ENCODE measurements around the gene ACSF3. TPM values are rescaled to one million over a fixed set of nuclear protein-coding genes. Genes with fewer than 3 reads are reported as not detected.

ACSF3 gene
- total RNA-seq, 2 donors from 2014 or later = 24.1 to 41.7 TPM

- H3K4me3 ChIP-seq = peak within 1 kb of the TSS; percentile 51
- H3K36me3 ChIP-seq = no peaks in the 10 kb centered on the region
- ATAC-seq (ENCODE audit: insufficient number of reproducible peaks, low FRiP score, low read depth) = no peak
- no peak within 1 kb of the TSS for H3K27ac ChIP-seq
- DNase-seq (ENCODE audit: low spot score) = no peak
- peaks cover 9 to 10% of the 10 kb centered on the region in 2 donors for H3K4me1 ChIP-seq (ENCODE audit: control insufficient read depth in 1 of 2, low read depth in 2 of 2)
- TF ChIP-seq CTCF (IDR thresholded peaks at IDR 0.05) = no peak
- peaks cover 10% of the 10 kb centered on the region for H3K27me3 ChIP-seq (replicated peaks; ENCODE audit: insufficient read depth)
- no peaks in the 10 kb centered on the region for H3K9me3 ChIP-seq
These were observed 106.6 kb downstream of the ACSF3 start, which contains the start of gene SLC22A31 for GRCh38 chr16:89200124-89200849. Gene SLC22A31 (minus strand): TSS chr16:89200537. CDS start chr16:89200501, 36 bp downstream.

- Histone ChIP-seq H3K4me3 (peak overlapping the region; percentile 51), H3K9me3 (no peaks in the 10 kb centered on the region), H3K27ac (no peak overlapping the region), H3K36me3 (no peaks in the 10 kb centered on the region), H3K4me1 (ENCODE audit: control insufficient read depth in 1 of 2, low read depth in 2 of 2) (peaks cover 9 to 10% of the 10 kb centered on the region in 2 donors), H3K27me3 (replicated peaks; ENCODE audit: insufficient read depth) (peaks cover 10% of the 10 kb centered on the region)
- DNase-seq (ENCODE audit: low spot score) (no peak), ATAC-seq (ENCODE audit: insufficient number of reproducible peaks, low FRiP score, low read depth) (no peak)
- no peak for TF ChIP-seq CTCF (IDR thresholded peaks at IDR 0.05)
These were observed 107.3 kb downstream of the ACSF3 start for GRCh38 chr16:89200850-89201411.

- ATAC-seq (ENCODE audit: insufficient number of reproducible peaks, low FRiP score, low read depth) (no peak), DNase-seq (ENCODE audit: low spot score) (no peak)
- H3K9me3 ChIP-seq = no peaks in the 10 kb centered on the region
- no peaks in the 10 kb centered on the region for H3K36me3 ChIP-seq
- H3K27ac ChIP-seq = no peak overlapping the region
- no peak for TF ChIP-seq CTCF (IDR thresholded peaks at IDR 0.05)
- peaks cover 10% of the 10 kb centered on the region for H3K27me3 ChIP-seq (replicated peaks; ENCODE audit: insufficient read depth)
- peaks cover 9 to 10% of the 10 kb centered on the region in 2 donors for H3K4me1 ChIP-seq (ENCODE audit: control insufficient read depth in 1 of 2, low read depth in 2 of 2)
- peak overlapping the region; percentile 51 for H3K4me3 ChIP-seq
These were observed 108.1 kb downstream of the ACSF3 start for GRCh38 chr16:89201439-89202377.

- peaks cover 10% of the 10 kb centered on the region for H3K27me3 ChIP-seq (replicated peaks; ENCODE audit: insufficient read depth)
- TF ChIP-seq CTCF (IDR thresholded peaks at IDR 0.05) = no peak
These were observed 109.0 kb downstream of the ACSF3 start for GRCh38 chr16:89202422-89203215.

More at GRCh38 chr16:89202422-89203215, 109.0 kb downstream of the ACSF3 start:
- H3K4me1 ChIP-seq (ENCODE audit: control insufficient read depth in 1 of 2, low read depth in 2 of 2) = peaks cover 9 to 10% of the 10 kb centered on the region in 2 donors
- H3K9me3 ChIP-seq = no peaks in the 10 kb centered on the region
- ATAC-seq (ENCODE audit: insufficient number of reproducible peaks, low FRiP score, low read depth) = no peak
- H3K4me3 ChIP-seq = peak overlapping the region; percentile 51
- no peaks in the 10 kb centered on the region for H3K36me3 ChIP-seq
- H3K27ac ChIP-seq = no peak overlapping the region
- DNase-seq (ENCODE audit: low spot score) = no peak

Other genes starting within 250 kb of the ACSF3 start
- 10 to 100 TPM; 24.8 to 38.7 TPM for gene GALNS, start 236.9 kb upstream of the ACSF3 start, total RNA-seq
- 10 to 100 TPM; 12.4 to 31.4 TPM for gene TRAPPC2L, start 236.7 kb upstream of the ACSF3 start, total RNA-seq
- not detected for gene PABPN1L, start 227.2 kb upstream of the ACSF3 start, total RNA-seq
- gene CBFA2T3, start 116.6 kb upstream of the ACSF3 start, total RNA-seq = 1 to 10 TPM; 3.9 to 6.6 TPM
- 1 to 10 TPM in 1 of 2 donors, not detected in 1; 1.4 TPM for gene CDH15, start 77.9 kb downstream of the ACSF3 start, total RNA-seq
- under 1 TPM in 1 of 2 donors, not detected in 1; 0.81 TPM for gene SLC22A31, start 106.7 kb downstream of the ACSF3 start, total RNA-seq
- 10 to 100 TPM; 17.1 to 27.2 TPM for gene ZNF778, start 123.9 kb downstream of the ACSF3 start, total RNA-seq

Data from thoracic aorta (tissue), 2 donors.